Neural progenitor cell (in vitro differentiated cells): ENCODE data around the gene CASP9. TPM values are rescaled to one million over a fixed set of nuclear protein-coding genes. Genes with fewer than 3 reads are reported as not detected.
A peak's percentile ranks its signal among the peaks of the same experiment; 100 is the strongest.
"Not testable (repeated sequence)": the region's sequence is repeated elsewhere in the genome, so short reads cannot be mapped to it uniquely, and the experiment has no call there.

Experiments
- DNase-seq: peaks from one replicate; pipeline ENCODE4 v3.0.0-alpha.2; 2016; ENCODE audit warnings: low spot score
- H2AFZ ChIP-seq: fragments of 200-600 bp; sonication (generic); replicated peaks from 2 replicates; pipeline ENCODE4 v1.6.1; 2016; ENCODE audit warnings: antibody characterized with exemption
- H3F3A ChIP-seq: fragments of 200-600 bp; sonication (generic); 2 replicates; pipeline ENCODE4 v1.6.1; 2016; ENCODE audit warnings: antibody characterized with exemption, low read depth
- H3K27ac ChIP-seq: fragments of 200-600 bp; sonication (generic); 2 replicates; pipeline ENCODE4 v1.5.1; 2016; ENCODE audit warnings: mild to moderate bottlenecking
- H3K27me3 ChIP-seq: fragments of 200-600 bp; sonication (generic); 2 replicates; pipeline ENCODE4 v1.6.1; 2016; ENCODE audit warnings: mild to moderate bottlenecking, moderate library complexity
- H3K36me3 ChIP-seq: fragments of 200-600 bp; sonication (generic); 2 replicates; pipeline ENCODE4 v1.5.1; 2016
- H3K4me1 ChIP-seq: fragments of 200-600 bp; sonication (generic); 2 replicates; pipeline ENCODE4 v1.6.1; 2016; ENCODE audit warnings: mixed run types
- H3K4me2 ChIP-seq: fragments of 200-600 bp; sonication (generic); 2 replicates; pipeline ENCODE4 v1.6.1; 2016
- H3K4me3 ChIP-seq: fragments of 200-600 bp; sonication (generic); 2 replicates; pipeline ENCODE4 v1.5.1; 2016
- H3K79me2 ChIP-seq: fragments of 200-600 bp; sonication (generic); 2 replicates; pipeline ENCODE4 v1.6.1; 2016; ENCODE audit warnings: low read depth
- H3K9ac ChIP-seq: fragments of 200-600 bp; sonication (generic); 2 replicates; pipeline ENCODE4 v1.6.1; 2016
- H3K9me3 ChIP-seq: fragments of 200-600 bp; sonication (generic); 2 replicates; pipeline ENCODE4 v1.5.1; 2016; ENCODE audit warnings: low read depth
- H4K20me1 ChIP-seq: fragments of 200-600 bp; sonication (generic); 2 replicates; pipeline ENCODE4 v1.6.1; 2016; ENCODE audit warnings: low read depth
- H3K27ac Mint-ChIP-seq: 3 replicates; pipeline ENCODE4 v1.8.0; 2021; ENCODE audit warnings: mixed read lengths
- H3K27me3 Mint-ChIP-seq: 2 replicates; pipeline ENCODE4 v1.8.0; 2022; ENCODE audit warnings: low read depth, mild to moderate bottlenecking, inconsistent platforms, moderate library complexity, mixed read lengths; ENCODE audit not compliant: insufficient read depth
- H3K36me3 Mint-ChIP-seq: 3 replicates; pipeline ENCODE4 v1.8.0; 2021; ENCODE audit warnings: mixed read lengths
- H3K4me1 Mint-ChIP-seq: 3 replicates; pipeline ENCODE4 v1.8.0; 2021; ENCODE audit warnings: mixed read lengths
- H3K4me3 Mint-ChIP-seq: 3 replicates; pipeline ENCODE4 v1.8.0; 2021; ENCODE audit warnings: mild to moderate bottlenecking, moderate library complexity, mixed read lengths
- H3K9me3 Mint-ChIP-seq: 3 replicates; pipeline ENCODE4 v1.8.0; 2020; ENCODE audit warnings: mixed read lengths
- CTCF ChIP-seq: fragments of 200-600 bp; sonication (generic); IDR thresholded peaks from 2 replicates; pipeline ENCODE4 v1.5.1; 2017; ENCODE audit warnings: antibody characterized with exemption, mild to moderate bottlenecking
- EZH2 ChIP-seq: fragments of 200-600 bp; sonication (generic); IDR thresholded peaks from 2 replicates; pipeline ENCODE4 v1.6.1; 2017; ENCODE audit warnings: antibody characterized with exemption, mild to moderate bottlenecking, moderate library complexity
- EZH2phosphoT487 ChIP-seq: fragments of 200-600 bp; sonication (generic); IDR thresholded peaks from 2 replicates; pipeline ENCODE4 v1.6.1; 2017; ENCODE audit warnings: antibody characterized with exemption
- total RNA-seq: library from RNA; depleted of rRNA; stranded (reverse); fragments of >200 nt; gene quantifications from 2 replicates; pipeline ENCODE4 v1.2.3, GENCODE V29; 2015; ENCODE audit warnings: low replicate concordance

CASP9 gene
- total RNA-seq, 1 donor from 2014 or later, result 12.4 TPM

- Mint-ChIP-seq H3K36me3 (peaks cover 4% of the 10 kb centered on the region), H3K9me3 (no peaks in the 10 kb centered on the region), H3K4me1 (peaks cover 20% of the 10 kb centered on the region), H3K27ac (no peak overlapping the region), H3K4me3 (no peak overlapping the region), H3K27me3 (no peaks in the 10 kb centered on the region)
- Histone ChIP-seq H2AFZ (no peak overlapping the region), H3K4me3 (no peak overlapping the region), H3F3A (peaks cover 10% of the 10 kb centered on the region), H3K27ac (no peak overlapping the region), H3K9ac (no peak overlapping the region), H3K27me3 (no peaks in the 10 kb centered on the region), H3K79me2 (peaks cover 13% of the 10 kb centered on the region), H3K36me3 (no peaks in the 10 kb centered on the region), H3K9me3 (no peaks in the 10 kb centered on the region), H3K4me2 (no peak overlapping the region), H3K4me1 (peaks cover 9% of the 10 kb centered on the region), H4K20me1 (no peaks in the 10 kb centered on the region)
- DNase-seq, result no peak
- no peak for TF ChIP-seq CTCF
- TF ChIP-seq EZH2, result no peak
- TF ChIP-seq EZH2phosphoT487, result no peak
These were observed 4.4 kb downstream of the CASP9 start for GRCh38 chr1:15519625-15520024.

- no peaks in the 10 kb centered on the region for H4K20me1 ChIP-seq
- H3K27ac ChIP-seq, result no peak overlapping the region
- no peaks in the 10 kb centered on the region for H3K4me1 ChIP-seq
- H3K4me3 Mint-ChIP-seq, result no peak overlapping the region
- H3K9me3 ChIP-seq, result no peaks in the 10 kb centered on the region
- no peaks in the 10 kb centered on the region for H3K9me3 Mint-ChIP-seq
- DNase-seq, result no peak
- H3K27ac Mint-ChIP-seq, result no peak overlapping the region
- no peak for TF ChIP-seq CTCF
- no peak overlapping the region for H3K4me2 ChIP-seq
- H3F3A ChIP-seq, result no peaks in the 10 kb centered on the region
- no peak overlapping the region for H2AFZ ChIP-seq
- no peaks in the 10 kb centered on the region for H3K27me3 Mint-ChIP-seq
- peaks cover 9% of the 10 kb centered on the region for H3K36me3 Mint-ChIP-seq
- H3K9ac ChIP-seq, result no peak overlapping the region
- H3K4me1 Mint-ChIP-seq, result no peaks in the 10 kb centered on the region
- H3K27me3 ChIP-seq, result no peaks in the 10 kb centered on the region
- no peaks in the 10 kb centered on the region for H3K79me2 ChIP-seq
- H3K36me3 ChIP-seq, result no peaks in the 10 kb centered on the region
- H3K4me3 ChIP-seq, result no peak overlapping the region
These were observed 8.9 kb downstream of the CASP9 start for GRCh38 chr1:15515022-15515663.

- H3K27ac ChIP-seq, H3K9me3 Mint-ChIP-seq, H3K36me3 ChIP-seq: not testable (repeated sequence)
These were observed 9.5 kb downstream of the CASP9 start for GRCh38 chr1:15514557-15514956.

GRCh38 chr1:15513919-15514318, 10.1 kb downstream of the CASP9 start:
- H3K9me3 Mint-ChIP-seq, result no peaks in the 10 kb centered on the region
- peaks cover 9% of the 10 kb centered on the region for H3K36me3 Mint-ChIP-seq
- no peaks in the 10 kb centered on the region for H4K20me1 ChIP-seq

More at GRCh38 chr1:15514557-15514956, 9.5 kb downstream of the CASP9 start:
- not testable (repeated sequence) for H2AFZ ChIP-seq, H3K79me2 ChIP-seq, DNase-seq, H3F3A ChIP-seq, H3K27me3 ChIP-seq, H3K4me1 Mint-ChIP-seq, H3K9ac ChIP-seq, H3K4me3 ChIP-seq, H3K9me3 ChIP-seq, H3K4me3 Mint-ChIP-seq, H4K20me1 ChIP-seq, H3K27me3 Mint-ChIP-seq, H3K4me2 ChIP-seq, H3K4me1 ChIP-seq, H3K27ac Mint-ChIP-seq, H3K36me3 Mint-ChIP-seq

More at GRCh38 chr1:15513919-15514318, 10.1 kb downstream of the CASP9 start:
- Mint-ChIP-seq H3K4me3 (no peak overlapping the region), H3K4me1 (no peaks in the 10 kb centered on the region), H3K27me3 (no peaks in the 10 kb centered on the region), H3K27ac (peak overlapping the region; percentile 31)
- TF ChIP-seq EZH2phosphoT487 (no peak), CTCF (no peak), EZH2 (no peak)
- no peak overlapping the region for H3K9ac ChIP-seq
- no peaks in the 10 kb centered on the region for H3K27me3 ChIP-seq
- DNase-seq, result no peak
- no peak overlapping the region for H2AFZ ChIP-seq
- no peaks in the 10 kb centered on the region for H3F3A ChIP-seq
- H3K9me3 ChIP-seq, result no peaks in the 10 kb centered on the region
- no peak overlapping the region for H3K4me3 ChIP-seq
- H3K36me3 ChIP-seq, result no peaks in the 10 kb centered on the region
- no peaks in the 10 kb centered on the region for H3K79me2 ChIP-seq
- H3K4me1 ChIP-seq, result no peaks in the 10 kb centered on the region
- no peak overlapping the region for H3K27ac ChIP-seq
- H3K4me2 ChIP-seq, result no peak overlapping the region
